A549 (cell line): ENCODE data around the gene BAK1.

Source experiments
- BHLHE40 ChIP-seq: IDR thresholded peaks from 2 replicates; pipeline ENCODE4 v1.6.1; 2012; ENCODE audit warnings: low read depth, low read length, inconsistent platforms
- CTCF ChIP-seq: fragments of >200 bp; sonication (Bioruptor Twin); formaldehyde crosslinking; IDR thresholded peaks from 3 replicates; pipeline ENCODE4 v1.5.1; 2016
- EP300 ChIP-seq, 2 experiments: fragments of >200 bp; sonication (Bioruptor Twin); formaldehyde crosslinking; IDR thresholded peaks; 2 replicates in 1 of 2; 3 replicates in 1 of 2; pipeline ENCODE4 v1.6.1; 2016 to 2017
- ESRRA ChIP-seq: fragments of 150-350 bp; IDR thresholded peaks from 2 replicates; pipeline ENCODE4 v1.6.1; 2014; ENCODE audit warnings: mild to moderate bottlenecking, low read length, borderline replicate concordance
- PHF8 ChIP-seq: fragments of 200-600 bp; sonication (generic); IDR thresholded peaks from 2 replicates; pipeline ENCODE4 v1.6.1; 2016; ENCODE audit warnings: low read depth, mild to moderate bottlenecking, antibody characterized with exemption, moderate library complexity, borderline replicate concordance
- POLR2A ChIP-seq: IDR thresholded peaks from 2 replicates; pipeline ENCODE4 v1.6.1; 2012; ENCODE audit warnings: mild to moderate bottlenecking, low read length
- RAD21 ChIP-seq, 2 experiments: fragments of >200 bp in 1 of 2; sonication (Bioruptor Twin) in 1 of 2; formaldehyde crosslinking in 1 of 2; IDR thresholded peaks in 1 of 2; conservative IDR thresholded peaks in 1 of 2; 2 replicates in 1 of 2; 3 replicates in 1 of 2; pipeline ENCODE4 v1.6.1; 2012 to 2018; ENCODE audit warnings: inconsistent platforms in 1 of 2
- RCOR1 ChIP-seq: fragments of 150-350 bp; IDR thresholded peaks from 2 replicates; pipeline ENCODE4 v1.6.1; 2014; ENCODE audit warnings: antibody characterized with exemption, low read length, low read depth
- RFX5 ChIP-seq: fragments of 450-650 bp; IDR thresholded peaks from 2 replicates; pipeline ENCODE4 v1.7.1; 2014; ENCODE audit warnings: antibody characterized with exemption, mild to moderate bottlenecking, moderate library complexity
- SMC3 ChIP-seq: fragments of >200 bp; sonication (Bioruptor Twin); formaldehyde crosslinking; IDR thresholded peaks from 3 replicates; pipeline ENCODE4 v1.6.1; 2018; ENCODE audit warnings: inconsistent platforms
- USF2 ChIP-seq: fragments of 450-650 bp; IDR thresholded peaks from 2 replicates; pipeline ENCODE4 v1.6.1; 2014; ENCODE audit warnings: antibody characterized with exemption

- TF ChIP-seq POLR2A, result no peak
- no peak for TF ChIP-seq RAD21 (conservative IDR thresholded peaks at IDR 0.05 in 1 of 2, IDR thresholded peaks at IDR 0.05 in 1 of 2)
- TF ChIP-seq RCOR1, result no peak
- no peak for TF ChIP-seq CTCF
- no peak for TF ChIP-seq RFX5
- no peak for TF ChIP-seq SMC3
- TF ChIP-seq PHF8, result no peak
- no peak for TF ChIP-seq EP300 (IDR thresholded peaks at IDR 0.05)
- no peak for TF ChIP-seq BHLHE40
- TF ChIP-seq USF2, result no peak
- TF ChIP-seq ESRRA, result no peak
These were observed 44.8 kb upstream of the BAK1 start for GRCh38 chr6:33624856-33625255.
